Ovary (tissue), 3 donors: ENCODE data around the gene GPR6.

ENCODE experiments used
- POLR2A ChIP-seq: fragments of 450-650 bp; IDR thresholded peaks from one replicate; pipeline ENCODE4 v1.6.1; 2017; ENCODE audit warnings: antibody characterized with exemption, mild to moderate bottlenecking, moderate library complexity
- TF ChIP-seq, protein P1 (sequence below), 3 donors: fragments of 450-650 bp in 2 of 3; fragments of 200-600 bp in 1 of 3; IDR thresholded peaks; one replicate each; pipeline versions ENCODE4 v1.5.1 to v1.8.0; 2016 to 2022; ENCODE audit warnings: antibody characterized with exemption in 3 of 3, mild to moderate bottlenecking in 1 of 3
- donor health status: DM: no; HTN: no; CAD: no.

DNA sequence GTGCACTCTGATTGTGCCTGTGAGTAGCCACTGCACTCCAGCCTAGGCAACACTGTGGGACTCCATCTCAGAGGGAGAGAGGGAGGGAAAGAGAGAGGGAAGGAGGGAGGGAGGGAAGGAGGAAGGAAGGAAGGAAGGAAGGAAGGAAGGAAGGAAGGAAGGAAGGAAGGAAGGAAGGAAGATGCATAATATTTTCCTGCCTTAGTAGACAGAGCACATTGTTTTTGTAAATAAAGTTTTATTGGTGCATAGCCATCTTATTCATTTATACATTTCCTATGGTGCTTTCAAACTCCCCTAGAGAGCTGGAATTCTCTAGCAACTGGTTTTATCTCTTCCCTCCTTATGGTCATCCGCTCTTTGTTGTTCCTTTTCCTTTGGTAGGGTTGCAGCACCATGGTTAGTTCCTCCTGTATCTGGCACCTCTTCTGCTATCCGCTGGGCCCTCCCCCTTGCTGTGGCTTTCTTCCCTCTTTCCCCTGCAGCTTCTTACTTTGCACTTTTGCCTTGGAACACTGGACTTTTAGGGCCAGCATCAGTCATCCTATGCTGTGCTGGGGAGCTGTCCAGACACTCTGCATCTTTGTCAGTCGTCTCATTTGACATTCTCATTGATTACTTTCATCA is 20.2 kb downstream of the GPR6 start:
- TF ChIP-seq, protein P1, sequence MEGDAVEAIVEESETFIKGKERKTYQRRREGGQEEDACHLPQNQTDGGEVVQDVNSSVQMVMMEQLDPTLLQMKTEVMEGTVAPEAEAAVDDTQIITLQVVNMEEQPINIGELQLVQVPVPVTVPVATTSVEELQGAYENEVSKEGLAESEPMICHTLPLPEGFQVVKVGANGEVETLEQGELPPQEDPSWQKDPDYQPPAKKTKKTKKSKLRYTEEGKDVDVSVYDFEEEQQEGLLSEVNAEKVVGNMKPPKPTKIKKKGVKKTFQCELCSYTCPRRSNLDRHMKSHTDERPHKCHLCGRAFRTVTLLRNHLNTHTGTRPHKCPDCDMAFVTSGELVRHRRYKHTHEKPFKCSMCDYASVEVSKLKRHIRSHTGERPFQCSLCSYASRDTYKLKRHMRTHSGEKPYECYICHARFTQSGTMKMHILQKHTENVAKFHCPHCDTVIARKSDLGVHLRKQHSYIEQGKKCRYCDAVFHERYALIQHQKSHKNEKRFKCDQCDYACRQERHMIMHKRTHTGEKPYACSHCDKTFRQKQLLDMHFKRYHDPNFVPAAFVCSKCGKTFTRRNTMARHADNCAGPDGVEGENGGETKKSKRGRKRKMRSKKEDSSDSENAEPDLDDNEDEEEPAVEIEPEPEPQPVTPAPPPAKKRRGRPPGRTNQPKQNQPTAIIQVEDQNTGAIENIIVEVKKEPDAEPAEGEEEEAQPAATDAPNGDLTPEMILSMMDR (IDR thresholded peaks at IDR 0.05), result no peak
- TF ChIP-seq POLR2A, result no peak
